ENCODE data around the gene PITPNM1. TPM values are rescaled to one million over a fixed set of nuclear protein-coding genes. Genes with fewer than 3 reads are reported as not detected.

PITPNM1 gene
- total RNA-seq, 6 experiments from 2014 or later: 8.6 to 21.3 (median 15.0) TPM

DNA sequence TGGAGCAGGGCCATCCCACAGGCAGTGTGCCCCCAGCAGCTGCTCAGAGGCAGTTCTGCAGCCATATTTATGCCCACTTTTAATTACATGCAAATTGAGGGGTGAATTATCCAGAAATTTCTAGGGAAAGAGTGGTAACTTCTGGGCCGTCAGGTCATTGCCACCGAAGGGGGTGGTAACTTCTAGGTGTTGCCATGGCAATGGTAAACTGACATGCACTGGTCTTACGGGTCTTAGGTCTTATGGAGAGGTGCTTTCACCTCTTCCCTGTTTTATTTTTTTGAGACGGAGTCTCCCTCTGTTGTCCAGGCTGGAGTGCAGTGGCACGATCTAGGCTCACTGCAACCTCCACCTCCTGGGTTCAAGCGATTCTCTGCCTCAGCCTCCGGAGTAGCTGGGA, 32.3 kb downstream of the PITPNM1 start:
- H3K27me3 ChIP-seq: no peaks in the 10 kb centered on the region
- WGBS (ENCODE audit: insufficient coverage, low coverage, low lambda C conversion rate, missing lambda C conversion rate): 29% methylated on average over 4 of the region's 7 CpGs
- no peaks in the 10 kb centered on the region for H3K36me3 ChIP-seq
- H3K27ac ChIP-seq: no peak overlapping the region
- ATAC-seq (no peak), DNase-seq (peak in 1 of 3 donors; percentile 21)
- no peak for TF ChIP-seq POLR2A (IDR thresholded peaks at IDR 0.05)
- TF ChIP-seq, protein P1, sequence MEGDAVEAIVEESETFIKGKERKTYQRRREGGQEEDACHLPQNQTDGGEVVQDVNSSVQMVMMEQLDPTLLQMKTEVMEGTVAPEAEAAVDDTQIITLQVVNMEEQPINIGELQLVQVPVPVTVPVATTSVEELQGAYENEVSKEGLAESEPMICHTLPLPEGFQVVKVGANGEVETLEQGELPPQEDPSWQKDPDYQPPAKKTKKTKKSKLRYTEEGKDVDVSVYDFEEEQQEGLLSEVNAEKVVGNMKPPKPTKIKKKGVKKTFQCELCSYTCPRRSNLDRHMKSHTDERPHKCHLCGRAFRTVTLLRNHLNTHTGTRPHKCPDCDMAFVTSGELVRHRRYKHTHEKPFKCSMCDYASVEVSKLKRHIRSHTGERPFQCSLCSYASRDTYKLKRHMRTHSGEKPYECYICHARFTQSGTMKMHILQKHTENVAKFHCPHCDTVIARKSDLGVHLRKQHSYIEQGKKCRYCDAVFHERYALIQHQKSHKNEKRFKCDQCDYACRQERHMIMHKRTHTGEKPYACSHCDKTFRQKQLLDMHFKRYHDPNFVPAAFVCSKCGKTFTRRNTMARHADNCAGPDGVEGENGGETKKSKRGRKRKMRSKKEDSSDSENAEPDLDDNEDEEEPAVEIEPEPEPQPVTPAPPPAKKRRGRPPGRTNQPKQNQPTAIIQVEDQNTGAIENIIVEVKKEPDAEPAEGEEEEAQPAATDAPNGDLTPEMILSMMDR (IDR thresholded peaks at IDR 0.05): no peak
- no peak overlapping the region for H3K4me3 ChIP-seq
- intact Hi-C loops (cut with DNase I): no loop called here
- H3K9me3 ChIP-seq: no peaks in the 10 kb centered on the region
- peaks cover 0 to 24% (median under 1%) of the 10 kb centered on the region in 4 donors for H3K4me1 ChIP-seq

DNA sequence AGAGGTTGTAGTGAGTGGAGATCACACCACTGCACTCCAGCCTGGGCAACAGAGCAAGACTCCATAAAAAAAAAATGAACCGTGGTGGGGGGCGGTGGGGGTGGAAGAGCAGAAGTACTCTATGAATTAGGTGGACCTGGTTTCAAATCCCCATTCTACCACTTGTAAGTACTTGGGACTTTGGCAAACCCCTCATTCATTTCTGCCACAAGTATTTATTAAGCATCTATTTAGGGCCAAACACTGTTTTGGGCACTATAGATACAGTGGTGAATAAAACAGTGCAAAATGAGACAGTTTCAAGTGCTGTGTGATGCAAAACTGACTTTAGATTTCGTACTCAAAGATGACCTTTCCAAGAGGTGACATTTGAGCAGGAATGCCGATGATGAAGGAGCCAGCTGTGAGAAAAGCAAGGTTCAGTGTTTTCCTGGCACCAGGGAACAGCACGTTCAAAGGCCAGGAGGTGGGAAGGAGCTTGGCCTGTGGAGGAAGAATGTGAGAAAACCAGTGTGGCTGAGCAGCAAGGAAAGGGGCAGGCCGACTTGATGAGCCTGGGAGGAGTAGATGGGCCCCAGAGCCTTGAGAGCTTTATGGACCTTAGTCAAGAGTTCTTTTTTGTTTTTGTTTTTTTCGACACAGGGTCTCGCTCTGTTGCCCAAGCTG, 34.7 kb downstream of the PITPNM1 start:
- WGBS (ENCODE audit: insufficient coverage, low coverage, low lambda C conversion rate, missing lambda C conversion rate): 66% methylated on average over 8 of the region's 8 CpGs
- Histone ChIP-seq H3K27me3 (no peaks in the 10 kb centered on the region), H3K4me3 (no peak overlapping the region), H3K27ac (no peak overlapping the region), H3K36me3 (no peaks in the 10 kb centered on the region), H3K9me3 (no peaks in the 10 kb centered on the region), H3K4me1 (peaks cover 0 to 43% (median 12%) of the 10 kb centered on the region in 4 donors)
- no peak for DNase-seq
- intact Hi-C loops (cut with DNase I): no loop called here
- ATAC-seq: no peak
- TF ChIP-seq, protein P1 (IDR thresholded peaks at IDR 0.05): no peak
- no peak for TF ChIP-seq POLR2A (IDR thresholded peaks at IDR 0.05)

DNA sequence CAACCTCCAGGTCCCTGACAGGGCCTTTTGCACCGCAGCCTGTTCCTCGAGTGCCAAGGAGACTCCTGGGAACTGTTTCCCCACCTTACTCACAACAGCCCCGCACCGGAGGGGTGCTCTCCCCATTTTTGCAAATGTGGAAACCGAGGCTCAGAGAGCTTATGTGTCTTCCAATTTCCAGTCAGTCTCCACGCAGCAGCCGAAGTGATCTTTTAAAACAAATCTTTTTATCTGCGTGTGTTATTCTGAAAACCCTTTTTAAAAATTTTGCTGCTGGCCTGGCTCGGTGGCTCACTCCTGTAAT, 35.7 kb downstream of the PITPNM1 start:
- TF ChIP-seq, protein P1 (IDR thresholded peaks at IDR 0.05): no peak
- no peak for TF ChIP-seq POLR2A (IDR thresholded peaks at IDR 0.05)

DNA sequence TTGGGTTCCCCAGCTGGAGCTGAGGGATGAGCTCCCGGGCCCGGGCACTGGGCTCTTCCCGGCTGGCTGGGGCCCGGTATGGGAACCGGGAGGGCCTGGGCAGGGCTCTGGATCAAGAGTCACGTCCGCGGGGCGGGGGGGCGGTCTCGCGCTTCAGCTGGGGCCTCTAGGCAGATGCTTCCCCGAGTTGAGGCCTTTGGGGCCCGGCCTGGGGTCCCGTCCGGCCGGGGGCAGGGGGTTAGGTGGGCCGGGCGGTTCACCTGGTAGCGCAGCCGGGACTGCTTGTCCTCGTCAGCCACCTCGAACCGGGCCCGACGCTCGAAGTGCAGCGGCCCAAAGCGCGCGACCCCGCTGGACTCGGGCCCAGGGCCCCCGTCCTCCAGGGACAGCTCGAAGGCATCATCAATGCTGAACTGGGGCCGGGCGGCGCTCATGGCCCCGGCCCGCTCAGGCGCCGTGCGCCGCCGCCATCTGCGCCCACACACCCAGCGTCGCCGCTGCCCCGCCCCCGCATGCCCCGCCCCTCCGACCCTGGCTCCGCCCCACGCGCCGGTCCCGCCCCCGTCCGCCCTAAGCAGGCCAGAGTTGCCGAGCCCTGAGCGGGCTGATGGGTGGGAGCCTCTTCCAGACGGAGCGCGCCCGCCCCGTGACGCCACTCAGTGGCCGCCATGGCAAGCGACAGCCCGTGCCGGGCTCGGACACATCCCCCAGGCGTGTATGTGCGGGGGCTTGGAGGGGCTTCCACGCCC, 36.2 kb downstream of the PITPNM1 start, which contains the start of gene TMEM134:
TMEM134 (minus strand) TSS at position 493 of the 749 bp plus-strand sequence; CDS start at position 434, 59 bp downstream.
- Histone ChIP-seq H3K36me3 (no peaks in the 10 kb centered on the region), H3K9me3 (no peaks in the 10 kb centered on the region), H3K27ac (peak within 1 kb of the TSS; percentile 62 to 87 (median 85)), H3K4me3 (peak within 1 kb of the TSS; percentile 90 to 96 (median 95)), H3K4me1 (peaks cover 0 to 40% (median 15%) of the 10 kb centered on the region in 4 donors), H3K27me3 (no peaks in the 10 kb centered on the region)
- WGBS (ENCODE audit: insufficient coverage, low coverage, low lambda C conversion rate, missing lambda C conversion rate): no CpG with 5 or more reads among the region's 76 CpGs
- DNase-seq (peak; percentile 95 to 96 (median 95)), ATAC-seq (peak; percentile 74 to 87 (median 82))
- TF ChIP-seq, protein P1 (IDR thresholded peaks at IDR 0.05): peak; percentile 42 to 52 (median 44)
- peak; percentile 80 for TF ChIP-seq POLR2A (IDR thresholded peaks at IDR 0.05)
- intact Hi-C loops (cut with DNase I): loop anchor here in 1 of 2 donors (5.0 kb wide), 1 partner anchor 38 kb away; the partner anchor contains the start of genes CDK2AP2 and PITPNM1

More for the DNA sequence above, 35.7 kb downstream of the PITPNM1 start:
- Histone ChIP-seq H3K27ac (peak overlapping the region; percentile 62 to 87 (median 85)), H3K4me3 (peak overlapping the region; percentile 90 to 96 (median 95)), H3K9me3 (no peaks in the 10 kb centered on the region), H3K27me3 (no peaks in the 10 kb centered on the region), H3K36me3 (no peaks in the 10 kb centered on the region), H3K4me1 (peaks cover 0 to 39% (median 13%) of the 10 kb centered on the region in 4 donors)
- WGBS (ENCODE audit: insufficient coverage, low coverage, low lambda C conversion rate, missing lambda C conversion rate): 24% methylated on average over 7 of the region's 9 CpGs
- DNase-seq (no peak), ATAC-seq (no peak)
- intact Hi-C loops (cut with DNase I): loop anchor here in 1 of 2 donors (5.0 kb wide), 1 partner anchor 38 kb away; the partner anchor contains the start of genes CDK2AP2 and PITPNM1
